Left lung (tissue), 10 donors: ENCODE measurements around the gene TKT. TPM values are rescaled to one million over a fixed set of nuclear protein-coding genes. Genes with fewer than 3 reads are reported as not detected.

ENCODE experiments used
- ATAC-seq: fragments of 200-7000 bp; cut with Tn5 transposase; one replicate; pipeline ENCODE4 v1.9.1; 2020; ENCODE audit warnings: moderate library complexity
- DNase-seq, 4 donors: peaks; one replicate each; pipeline ENCODE4 v3.0.0-alpha.2; 2013 to 2020
- H3K27ac ChIP-seq, 2 donors: fragments of 200-600 bp; sonication (generic) in 1 of 2; one replicate each; pipeline versions ENCODE4 v1.5.0 to v1.8.0; 2020 to 2021
- H3K27me3 ChIP-seq, 2 donors: fragments of 200-600 bp; sonication (generic) in 1 of 2; one replicate each; pipeline versions ENCODE4 v1.5.0 to v1.8.0; 2020 to 2021
- H3K36me3 ChIP-seq, 2 donors: fragments of 200-600 bp; sonication (generic) in 1 of 2; one replicate each; pipeline versions ENCODE4 v1.5.0 to v1.8.0; 2020 to 2021
- H3K4me1 ChIP-seq, 2 donors: fragments of 200-600 bp; one replicate each; pipeline ENCODE4 v1.8.0; 2021
- H3K4me3 ChIP-seq, 2 donors: fragments of 200-600 bp; sonication (generic) in 1 of 2; one replicate each; pipeline versions ENCODE4 v1.5.0 to v1.8.0; 2020 to 2021; ENCODE audit warnings: mild to moderate bottlenecking in 1 of 2
- H3K9me3 ChIP-seq, 2 donors: fragments of 200-600 bp; sonication (generic) in 1 of 2; one replicate each; pipeline versions ENCODE4 v1.5.0 to v1.8.0; 2020 to 2021
- CTCF ChIP-seq, 2 donors: fragments of 200-600 bp; sonication (generic) in 1 of 2; IDR thresholded peaks; one replicate each; pipeline versions ENCODE4 v1.5.0 to v1.8.0; 2021; ENCODE audit warnings: antibody characterized with exemption in 2 of 2
- intact Hi-C, 2 donors: fragments of 100-400 bp; cut with DNase I; formaldehyde crosslinking; loops; one replicate each; pipeline versions ENCODE4 v1.11.2 to v1.14.2; 2022
- polyA plus RNA-seq, 6 donors: library from polyadenylated mRNA; unstranded; fragments of 120-200 nt; gene quantifications; one replicate each; pipeline ENCODE4 v1.2.1, GENCODE V29; 2013; ENCODE audit not compliant: insufficient read length in 6 of 6
- total RNA-seq, 2 donors: library from RNA; stranded (reverse); fragmentation: NEBNext Ultra II Directional; extraction: Animal tissue kit (Norgen Biotek cat#: 25700); gene quantifications; one replicate each; pipeline ENCODE4 v1.2.1, GENCODE V29; 2021
- donor health status: DM: no; HTN: yes; CAD: no.
- donor health status: DM: no; HTN: no; CAD: no.

Gene TKT
- total and polyA plus RNA-seq, 8 donors: 210 to 594 (median 239) TPM

- no peaks in the 10 kb centered on the region for H3K27me3 ChIP-seq
- H3K36me3 ChIP-seq: no peaks in the 10 kb centered on the region
- no peak overlapping the region for H3K4me3 ChIP-seq
- no peak overlapping the region for H3K27ac ChIP-seq
- no peak for TF ChIP-seq CTCF (IDR thresholded peaks at IDR 0.05)
- intact Hi-C loops: no loop called here
- DNase-seq (no peak), ATAC-seq (no peak)
- H3K4me1 ChIP-seq: peaks cover 8 to 36% of the 10 kb centered on the region in 2 donors
- no peaks in the 10 kb centered on the region for H3K9me3 ChIP-seq
These were observed 3.0 kb upstream of the TKT start for GRCh38 chr3:53258600-53259426.

- Histone ChIP-seq H3K4me3 (no peak overlapping the region), H3K27me3 (no peaks in the 10 kb centered on the region), H3K36me3 (no peaks in the 10 kb centered on the region), H3K9me3 (no peaks in the 10 kb centered on the region), H3K27ac (no peak overlapping the region), H3K4me1 (peaks cover 15 to 46% of the 10 kb centered on the region in 2 donors)
- intact Hi-C loops: no loop called here
- TF ChIP-seq CTCF (IDR thresholded peaks at IDR 0.05): no peak
- ATAC-seq: no peak
- peak in 1 of 4 donors; percentile 61 for DNase-seq
These were observed 1.6 kb upstream of the TKT start for GRCh38 chr3:53257465-53257864.

- H3K36me3 ChIP-seq: no peaks in the 10 kb centered on the region
- ATAC-seq (no peak), DNase-seq (no peak)
- no peaks in the 10 kb centered on the region for H3K27me3 ChIP-seq
- intact Hi-C loops: no loop called here
- no peaks in the 10 kb centered on the region for H3K9me3 ChIP-seq
- H3K4me3 ChIP-seq: no peak overlapping the region
- no peak for TF ChIP-seq CTCF (IDR thresholded peaks at IDR 0.05)
- no peak overlapping the region for H3K27ac ChIP-seq
- peaks cover 22 to 46% of the 10 kb centered on the region in 2 donors for H3K4me1 ChIP-seq
These were observed 858 bp upstream of the TKT start for GRCh38 chr3:53256704-53257055.

GRCh38 chr3:53255423-53255774, 423 bp downstream of the TKT start:
- Histone ChIP-seq H3K27me3 (no peaks in the 10 kb centered on the region), H3K9me3 (no peaks in the 10 kb centered on the region), H3K4me3 (peak overlapping the region; percentile 94 to 99), H3K4me1 (peaks cover 35 to 52% of the 10 kb centered on the region in 2 donors), H3K36me3 (no peaks in the 10 kb centered on the region), H3K27ac (peak overlapping the region; percentile 88 to 96)
- TF ChIP-seq CTCF (IDR thresholded peaks at IDR 0.05): no peak
- intact Hi-C loops: no loop called here
- peak in 2 of 4 donors; percentile 31 to 91 for DNase-seq
- ATAC-seq: peak; percentile 7

- intact Hi-C loops: no loop called here
- ATAC-seq (peak; percentile 69), DNase-seq (peak; percentile 44 to 92 (median 77))
- Histone ChIP-seq H3K4me1 (peaks cover 41 to 59% of the 10 kb centered on the region in 2 donors), H3K9me3 (no peaks in the 10 kb centered on the region), H3K4me3 (peak overlapping the region; percentile 94 to 99), H3K36me3 (no peaks in the 10 kb centered on the region), H3K27me3 (no peaks in the 10 kb centered on the region), H3K27ac (peak overlapping the region; percentile 88 to 96)
- TF ChIP-seq CTCF (IDR thresholded peaks at IDR 0.05): no peak
These were observed 1.1 kb downstream of the TKT start for GRCh38 chr3:53254509-53255422.
